Thyroid gland (tissue), 4 donors: ENCODE results near the gene TMED4. TPM values are rescaled to one million over a fixed set of nuclear protein-coding genes. Genes with fewer than 3 reads are reported as not detected.

Source experiments
- DNase-seq, 2 donors: peaks; one replicate each; pipeline ENCODE4 v3.0.0-alpha.2; 2019
- H3K27ac ChIP-seq, 3 donors: fragments of 200-600 bp; sonication (generic); 1 replicate in 2 of 3; 2 replicates in 1 of 3; pipeline ENCODE4 v1.5.1; 2016 to 2019; ENCODE audit warnings: mild to moderate bottlenecking in 1 of 3, moderate library complexity in 1 of 3
- H3K27me3 ChIP-seq: fragments of 200-600 bp; sonication (generic); one replicate; pipeline ENCODE4 v1.5.1; 2019
- H3K36me3 ChIP-seq, 2 donors: fragments of 200-600 bp; sonication (generic); one replicate each; pipeline ENCODE4 v1.5.1; 2016 to 2019
- H3K4me1 ChIP-seq, 2 donors: fragments of 200-600 bp; sonication (generic); one replicate each; pipeline ENCODE4 v1.5.1; 2017 to 2019
- H3K4me3 ChIP-seq, 3 donors: fragments of 200-600 bp; sonication (generic); replicated peaks in 1 of 3; 1 replicate in 2 of 3; 2 replicates in 1 of 3; pipeline ENCODE4 v1.5.1; 2016; ENCODE audit warnings: mild to moderate bottlenecking in 1 of 3
- H3K9me3 ChIP-seq: fragments of 200-600 bp; sonication (generic); one replicate; pipeline ENCODE4 v1.5.1; 2017
- CTCF ChIP-seq, 6 experiments: fragments of 200-600 bp in 3 of 6; fragments of 450-650 bp in 3 of 6; sonication (generic) in 3 of 6; IDR thresholded peaks; one replicate each; pipeline ENCODE4 v1.5.1; 2016 to 2019; ENCODE audit warnings: antibody characterized with exemption in 6 of 6, mild to moderate bottlenecking in 2 of 6, inconsistent platforms in 1 of 6, moderate library complexity in 1 of 6
- POLR2A ChIP-seq, 2 donors: fragments of 450-650 bp; IDR thresholded peaks; one replicate each; pipeline ENCODE4 v1.6.1; 2017; ENCODE audit warnings: antibody characterized with exemption in 2 of 2, mild to moderate bottlenecking in 2 of 2, moderate library complexity in 1 of 2
- WGBS, 2 donors: methylation state at CpG; one replicate each; pipeline ENCODE4 v1.1.5; 2017; 5-methylcytosine and 5-hydroxymethylcytosine counted together
- intact Hi-C: fragments of 100-400 bp; cut with DNase I; formaldehyde crosslinking; loops from one replicate; pipeline ENCODE4 v1.15.1; 2023
- total RNA-seq, 4 donors: library from RNA; depleted of rRNA; stranded (reverse); fragments of >200 nt; gene quantifications; one replicate each; pipeline ENCODE4 v1.2.3, GENCODE V29; 2016

The TMED4 gene
- total RNA-seq, 4 donors from 2014 or later = 240 to 522 (median 435) TPM

GRCh38 chr7:44536090-44536489, 45.9 kb downstream of the TMED4 start:
- H3K36me3 ChIP-seq = no peaks in the 10 kb centered on the region
- H3K27ac ChIP-seq = no peak overlapping the region
- no peak overlapping the region for H3K4me3 ChIP-seq
- DNase-seq = no peak
- WGBS, 2 donors = 70 to 72% methylated on average over 10 of the region's 10 CpGs
- H3K9me3 ChIP-seq = no peaks in the 10 kb centered on the region
- H3K4me1 ChIP-seq = no peaks in the 10 kb centered on the region
- no peaks in the 10 kb centered on the region for H3K27me3 ChIP-seq
- TF ChIP-seq CTCF (IDR thresholded peaks at IDR 0.05) (no peak), POLR2A (IDR thresholded peaks at IDR 0.05) (no peak)
- intact Hi-C loops = no loop called here

DNA sequence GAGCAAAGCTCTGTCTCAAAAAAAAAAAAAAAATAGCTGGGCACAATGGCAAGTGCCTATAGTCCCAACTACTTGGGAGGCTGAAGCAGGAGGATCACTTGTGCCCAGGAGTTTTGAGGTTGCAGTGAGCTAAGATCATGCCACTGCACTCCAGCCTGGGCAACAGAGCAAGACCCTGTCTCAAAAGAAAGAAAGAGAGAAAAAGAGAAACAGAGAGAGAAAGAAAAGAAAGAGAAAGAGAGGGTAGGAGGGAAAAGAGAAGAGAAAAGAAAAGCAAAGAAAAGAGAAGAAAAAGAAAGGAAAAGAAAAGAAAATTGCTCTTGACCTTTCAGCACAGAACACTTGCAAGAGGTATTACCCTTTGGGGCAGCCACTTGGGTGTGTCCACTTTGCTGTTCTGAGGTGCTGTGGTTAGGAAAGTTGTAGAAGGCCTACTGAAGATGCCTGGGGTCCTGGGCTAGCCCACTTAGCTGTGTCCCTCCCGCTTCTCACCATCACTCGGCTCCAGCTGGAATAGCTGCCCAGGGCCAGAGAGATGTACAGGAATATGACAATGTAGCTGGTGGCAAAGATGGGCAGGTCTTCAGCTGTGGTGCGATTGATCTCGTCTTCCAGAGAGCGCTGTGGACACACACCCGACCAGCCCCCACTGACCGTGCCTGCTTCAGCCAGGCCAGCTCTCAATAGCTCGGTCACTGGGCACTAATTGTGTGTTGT, 46.5 kb downstream of the TMED4 start:
- no peaks in the 10 kb centered on the region for H3K4me1 ChIP-seq
- no peak overlapping the region for H3K27ac ChIP-seq
- H3K9me3 ChIP-seq = no peaks in the 10 kb centered on the region
- WGBS, 2 donors = 92 to 94% methylated on average over 8 of the region's 8 CpGs
- intact Hi-C loops = no loop called here
- no peak for DNase-seq
- no peak overlapping the region for H3K4me3 ChIP-seq
- TF ChIP-seq CTCF (IDR thresholded peaks at IDR 0.05) (no peak), POLR2A (IDR thresholded peaks at IDR 0.05) (no peak)
- no peaks in the 10 kb centered on the region for H3K27me3 ChIP-seq
- H3K36me3 ChIP-seq = no peaks in the 10 kb centered on the region

DNA sequence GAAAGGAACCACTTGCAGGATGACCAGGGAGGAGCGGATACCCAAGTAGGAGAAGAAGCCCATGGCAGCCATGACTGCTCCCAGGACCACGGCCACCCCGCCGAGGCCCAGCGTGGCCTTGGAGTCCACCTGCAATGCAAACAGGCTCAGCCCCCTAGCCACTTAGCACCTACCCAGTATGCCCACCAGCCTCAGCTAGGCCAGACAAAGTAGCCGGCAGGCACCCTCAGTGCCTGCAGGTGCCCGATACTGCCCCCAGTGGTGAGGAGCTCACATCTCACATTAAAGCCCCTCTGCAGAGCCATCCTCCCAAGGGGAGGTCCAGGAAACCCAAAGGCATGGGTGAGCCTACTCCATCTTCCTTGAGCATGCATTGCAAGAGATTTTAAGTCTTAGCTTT, 47.5 kb downstream of the TMED4 start:
- Histone ChIP-seq H3K4me3 (no peak overlapping the region), H3K27ac (no peak overlapping the region), H3K36me3 (no peaks in the 10 kb centered on the region), H3K27me3 (no peaks in the 10 kb centered on the region), H3K9me3 (no peaks in the 10 kb centered on the region), H3K4me1 (no peaks in the 10 kb centered on the region)
- DNase-seq = peak; percentile 28 to 29
- WGBS, 2 donors = 54 to 70% methylated on average over 4 to 7 of the region's 7 CpGs
- TF ChIP-seq POLR2A (IDR thresholded peaks at IDR 0.05) (no peak), CTCF (IDR thresholded peaks at IDR 0.05) (peak in 4 of 6 experiments; percentile 30 to 53 (median 34))
- intact Hi-C loops = no loop called here

DNA sequence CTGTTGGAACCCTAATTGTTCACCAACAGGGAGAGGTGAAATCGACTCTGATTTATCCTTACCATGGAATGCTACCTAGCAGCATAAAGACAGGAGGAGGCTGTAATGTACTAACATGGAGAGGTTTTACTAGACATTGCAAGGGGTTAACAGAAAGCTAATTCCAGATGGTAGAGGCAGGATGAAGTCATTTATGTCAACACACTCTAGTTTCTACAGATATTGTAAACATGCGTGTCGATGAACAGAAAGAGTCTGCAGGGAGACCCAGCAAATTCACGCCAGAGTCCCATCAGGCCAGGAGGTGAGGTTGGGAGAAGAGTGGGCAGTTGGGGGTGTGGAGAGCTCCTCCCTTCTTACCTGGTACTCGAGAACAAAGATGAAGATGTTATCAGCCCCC, 47.9 kb downstream of the TMED4 start:
- Histone ChIP-seq H3K9me3 (no peaks in the 10 kb centered on the region), H3K4me3 (no peak overlapping the region), H3K4me1 (no peaks in the 10 kb centered on the region), H3K36me3 (no peaks in the 10 kb centered on the region), H3K27ac (no peak overlapping the region), H3K27me3 (no peaks in the 10 kb centered on the region)
- no peak for TF ChIP-seq CTCF (IDR thresholded peaks at IDR 0.05)
- TF ChIP-seq POLR2A (IDR thresholded peaks at IDR 0.05) = no peak
- intact Hi-C loops = no loop called here
- no peak for DNase-seq
- WGBS, 2 donors = 80 to 81% methylated on average over 5 of the region's 5 CpGs

- Histone ChIP-seq H3K36me3 (no peaks in the 10 kb centered on the region), H3K27ac (no peak overlapping the region), H3K27me3 (no peaks in the 10 kb centered on the region), H3K4me3 (no peak overlapping the region), H3K9me3 (no peaks in the 10 kb centered on the region), H3K4me1 (no peaks in the 10 kb centered on the region)
- 64 to 82% methylated on average over 2 of the region's 8 CpGs for WGBS, 2 donors
- no peak for DNase-seq
- intact Hi-C loops = no loop called here
- TF ChIP-seq POLR2A (IDR thresholded peaks at IDR 0.05) (no peak), CTCF (IDR thresholded peaks at IDR 0.05) (no peak)
Measured at GRCh38 chr7:44533301-44534055, 48.6 kb downstream of the TMED4 start.
